NCI-H446 treated with DMSO at 0.1 percent for 48 hours (cell line): ENCODE data around the gene VPS13D.
"Not testable (repeated sequence)": the region's sequence is repeated elsewhere in the genome, so short reads cannot be mapped to it uniquely, and the experiment has no call there.

Source experiments
- DNase-seq: peaks from one replicate; lab custom pipeline; 2025; lab: John Stamatoyannopoulos, UW

Gene VPS13D

DNA sequence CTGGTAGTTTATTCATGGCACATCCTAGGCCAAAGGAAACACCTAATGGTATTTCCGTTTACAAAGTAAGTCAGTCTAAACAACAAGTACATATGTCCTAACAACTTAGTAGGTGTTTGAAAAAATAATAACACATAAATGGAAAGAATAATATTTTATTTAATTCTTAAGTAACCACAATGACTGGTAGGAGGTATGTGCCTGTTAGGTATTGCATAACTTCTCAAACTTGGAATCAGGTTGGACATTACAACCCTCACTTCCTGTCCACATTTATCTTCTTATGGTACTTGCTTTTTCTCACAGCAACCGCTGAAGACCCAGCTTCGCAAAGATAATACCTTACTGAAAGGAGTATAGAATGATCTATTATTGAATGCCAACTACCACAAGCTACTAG lies 64.2 kb downstream of the VPS13D start:
- no peak for DNase-seq

DNA sequence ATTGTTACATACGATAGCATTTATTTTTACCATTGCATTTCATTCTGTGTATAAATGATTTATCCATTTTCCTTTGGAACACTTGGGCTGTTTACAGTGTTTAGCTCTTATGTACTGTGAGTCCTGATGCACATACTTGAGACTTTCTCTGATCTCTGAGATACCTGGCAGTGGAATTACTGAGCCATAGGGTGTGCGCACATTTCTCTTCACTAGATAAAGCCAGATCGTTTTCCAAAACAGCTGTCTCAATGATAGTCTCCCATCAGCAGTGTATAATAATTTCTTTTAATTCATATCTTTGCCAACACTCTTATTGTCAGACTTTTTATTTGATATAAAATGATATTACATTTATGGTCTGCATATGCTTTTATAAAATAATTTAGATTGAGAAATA lies 66.2 kb downstream of the VPS13D start:
- no peak for DNase-seq

DNA sequence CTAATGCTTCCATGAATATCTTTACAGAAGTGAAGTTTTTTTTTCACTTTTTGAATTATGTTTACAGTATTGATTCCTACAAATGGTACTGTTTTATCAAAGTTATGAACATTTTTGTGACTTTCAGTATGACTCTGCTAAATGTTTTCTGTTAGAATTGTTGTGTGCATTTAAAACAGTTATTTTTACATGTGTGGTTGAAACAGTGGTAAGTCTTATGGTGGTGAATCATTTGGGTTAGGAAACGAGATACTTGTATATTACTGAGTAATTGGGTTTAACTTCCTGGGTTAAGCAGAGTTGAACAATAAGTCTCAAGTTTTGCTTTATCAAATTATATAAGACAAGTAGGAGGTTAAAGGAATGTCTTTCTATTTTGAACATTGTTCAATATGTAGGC lies 66.8 kb downstream of the VPS13D start:
- no peak for DNase-seq

DNA sequence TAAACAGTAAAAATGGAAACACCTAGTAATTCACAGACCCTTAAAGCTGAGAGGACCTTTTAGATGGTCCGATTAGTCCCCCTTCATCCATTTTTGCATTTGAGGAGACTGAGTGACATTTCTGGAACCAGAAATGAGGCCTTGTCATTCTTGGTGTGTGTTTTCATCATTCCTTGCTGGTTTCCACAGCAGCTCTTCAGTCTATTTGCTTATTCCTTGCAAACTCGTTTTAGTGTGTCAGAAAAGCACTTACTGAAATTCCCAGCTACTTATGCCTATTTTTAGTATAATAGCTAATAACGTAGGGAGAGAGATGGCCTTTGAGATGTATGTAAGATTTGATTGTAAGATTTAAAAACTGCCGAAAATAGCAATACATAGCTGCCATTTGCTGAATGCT lies 70.9 kb downstream of the VPS13D start:
- no peak for DNase-seq

DNA sequence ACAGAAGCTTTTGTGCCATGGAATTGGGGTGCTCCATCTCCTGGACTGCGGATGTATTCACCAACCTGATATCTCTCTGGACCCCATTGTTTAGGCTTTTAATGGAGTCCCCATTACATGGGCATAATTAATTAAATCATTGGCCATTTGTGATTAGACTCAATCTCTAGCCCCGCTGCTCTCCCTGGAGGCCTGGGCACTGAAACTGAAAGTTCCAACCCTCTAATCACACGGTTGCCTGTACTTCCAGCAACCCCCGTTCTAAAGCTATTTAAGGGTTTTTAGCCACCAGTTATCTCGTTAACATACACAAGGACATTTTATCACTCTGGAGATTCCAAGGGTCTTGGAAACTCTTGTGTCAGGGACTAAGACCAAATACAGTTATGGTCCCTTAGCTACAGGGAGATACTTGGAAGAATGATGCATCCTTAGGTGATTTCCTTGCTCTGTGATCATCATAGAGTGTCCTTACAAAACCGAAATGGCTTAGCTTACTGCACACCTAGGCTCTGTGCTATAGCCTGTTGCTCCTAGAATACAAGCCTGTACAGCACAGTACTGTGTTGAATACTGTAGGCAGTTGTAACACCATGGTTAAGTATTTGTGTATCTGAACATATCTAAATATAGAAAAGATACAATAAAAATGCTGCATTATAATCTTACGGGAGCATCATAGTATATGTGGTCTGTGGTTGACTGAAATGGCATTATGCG lies 71.8 kb downstream of the VPS13D start:
- no peak for DNase-seq

DNA sequence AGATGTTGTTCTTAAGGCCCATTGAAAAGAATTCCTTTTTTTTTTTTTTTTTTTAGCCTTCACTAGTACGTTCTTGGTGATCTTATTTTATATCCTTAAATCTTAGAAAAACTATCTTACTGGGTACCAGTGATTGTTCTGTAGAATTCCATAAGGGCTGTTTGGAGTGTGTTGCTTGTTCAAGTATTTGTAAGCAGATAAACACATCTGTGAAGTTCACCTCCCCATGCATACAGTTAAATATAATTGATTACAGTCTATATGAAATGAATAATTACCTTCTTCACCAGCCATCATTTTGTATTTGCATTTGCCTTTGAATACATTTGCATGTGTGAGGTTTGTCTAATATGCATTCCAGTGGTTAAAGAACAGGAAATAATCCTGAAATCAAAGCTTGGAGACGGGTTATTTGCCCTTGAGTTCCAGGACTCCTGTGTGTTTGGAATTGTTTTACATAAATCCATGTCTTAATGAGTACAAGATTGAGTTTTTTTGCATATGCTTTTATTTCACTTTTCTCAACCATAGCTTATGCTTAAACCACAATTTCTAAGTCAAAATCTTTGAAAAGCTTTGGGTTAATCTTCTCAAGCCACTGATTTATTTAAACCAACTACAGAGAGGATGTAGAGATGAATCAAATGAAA lies 73.1 kb downstream of the VPS13D start:
- no peak for DNase-seq

DNA sequence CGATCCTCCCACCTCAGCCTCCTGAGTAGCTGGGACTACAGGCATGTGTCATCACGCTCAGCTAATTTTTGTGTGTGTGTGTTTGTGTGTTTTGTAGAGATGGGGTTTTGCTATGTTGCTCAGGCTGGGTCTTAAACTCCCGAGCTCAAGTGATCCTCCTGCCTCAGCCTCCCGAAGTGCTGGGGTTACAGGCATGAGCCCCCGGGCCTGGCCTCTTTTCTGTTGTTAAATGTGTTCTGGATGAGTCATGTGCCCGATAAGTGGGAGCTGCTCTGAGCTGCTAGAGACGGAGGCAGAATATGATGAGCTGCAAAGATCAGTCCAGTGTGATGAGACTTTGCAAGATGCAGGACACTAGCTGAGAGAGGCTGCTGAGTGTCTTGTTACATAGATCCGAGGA lies 75.5 kb downstream of the VPS13D start:
- DNase-seq, result no peak

DNA sequence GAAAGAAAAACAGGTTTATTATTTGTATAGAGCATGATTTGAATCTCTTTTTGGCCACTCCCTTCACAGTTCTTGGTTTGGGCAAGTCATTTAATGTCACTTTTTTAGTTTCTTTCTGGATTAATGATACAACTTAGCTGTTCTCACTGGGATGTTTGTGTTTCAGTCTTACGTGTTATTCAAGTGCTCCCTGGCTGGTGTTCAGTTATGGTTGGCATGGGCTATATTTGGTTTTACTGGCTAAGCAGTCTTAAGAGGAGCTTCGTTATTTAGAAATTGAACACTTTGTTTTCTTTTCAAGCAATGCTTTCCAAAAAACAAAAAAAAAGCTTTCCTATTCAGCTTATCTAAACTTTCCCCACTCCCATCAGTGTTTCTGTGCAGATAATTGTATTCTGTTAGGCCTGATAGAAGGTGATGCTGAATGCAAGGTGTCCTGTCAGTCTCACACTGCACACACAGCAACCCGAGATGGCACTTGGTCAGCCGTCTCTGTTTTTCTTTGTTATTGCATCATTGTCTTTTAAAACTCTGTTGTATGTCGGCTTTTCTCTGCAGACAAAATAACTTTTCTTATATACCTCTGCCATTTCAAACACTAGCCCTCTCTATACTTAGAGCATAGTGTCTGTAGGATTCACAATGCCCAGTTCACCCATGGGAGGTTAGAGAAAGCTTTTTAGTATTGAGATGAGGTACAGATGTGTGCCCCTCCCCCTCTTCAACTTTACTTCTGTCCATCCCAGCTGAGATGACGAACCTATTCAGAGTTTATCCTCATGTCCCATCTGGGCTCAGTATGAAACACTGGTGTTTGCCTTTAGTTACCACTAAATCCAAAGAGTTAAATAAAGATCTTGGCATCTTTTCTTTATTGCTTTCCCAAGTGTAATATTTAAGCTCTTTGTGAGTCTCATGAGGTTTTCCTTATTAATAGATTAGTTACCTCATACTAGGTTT lies 80.2 kb downstream of the VPS13D start:
- no peak for DNase-seq

DNA sequence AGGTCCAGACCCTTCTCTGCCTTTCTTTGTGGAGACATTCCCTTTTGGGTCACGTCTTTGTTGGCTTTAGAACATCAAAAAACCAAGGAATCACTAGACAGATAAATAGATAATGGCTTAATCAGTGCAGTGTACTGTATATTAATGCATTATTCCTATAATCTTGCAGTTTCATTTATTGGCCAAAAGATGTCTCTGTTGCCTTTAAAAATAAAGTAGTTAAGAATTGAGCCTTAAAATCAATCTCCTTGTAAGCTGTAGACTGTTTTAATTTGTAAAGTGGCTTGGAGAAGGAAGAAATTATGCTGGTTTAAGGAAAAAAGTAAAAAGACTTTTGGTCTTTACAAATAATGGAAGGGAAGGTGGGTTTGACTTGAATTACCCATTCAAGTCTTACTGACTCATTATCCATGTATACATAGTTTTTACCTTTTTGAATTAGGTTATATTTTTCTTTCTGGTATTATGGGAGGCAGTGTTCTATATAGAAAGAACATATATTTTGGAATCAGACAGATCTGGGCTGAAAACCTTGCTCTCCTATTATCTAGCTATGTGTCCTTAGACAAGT lies 84.6 kb downstream of the VPS13D start:
- peak; percentile 32 for DNase-seq

DNA sequence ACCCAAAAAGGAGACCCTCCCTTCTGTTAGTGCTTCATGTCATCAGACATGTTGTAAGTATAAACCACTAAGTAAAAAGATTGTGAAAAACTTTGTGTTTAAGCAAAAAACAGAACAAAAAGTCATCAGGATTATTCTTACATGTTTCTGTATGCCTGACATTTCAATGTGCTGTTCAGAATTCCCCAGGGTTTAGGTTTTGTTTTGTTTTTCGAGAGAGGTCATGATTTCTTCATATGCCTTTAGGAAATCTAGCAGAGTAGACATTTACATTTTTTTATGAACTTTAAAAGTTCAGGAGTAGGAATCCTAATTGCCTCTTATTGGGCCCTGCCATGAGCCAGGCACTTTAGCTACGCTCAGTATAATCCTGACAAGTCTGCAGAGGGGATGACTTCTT lies 85.3 kb downstream of the VPS13D start:
- DNase-seq, result no peak

DNA sequence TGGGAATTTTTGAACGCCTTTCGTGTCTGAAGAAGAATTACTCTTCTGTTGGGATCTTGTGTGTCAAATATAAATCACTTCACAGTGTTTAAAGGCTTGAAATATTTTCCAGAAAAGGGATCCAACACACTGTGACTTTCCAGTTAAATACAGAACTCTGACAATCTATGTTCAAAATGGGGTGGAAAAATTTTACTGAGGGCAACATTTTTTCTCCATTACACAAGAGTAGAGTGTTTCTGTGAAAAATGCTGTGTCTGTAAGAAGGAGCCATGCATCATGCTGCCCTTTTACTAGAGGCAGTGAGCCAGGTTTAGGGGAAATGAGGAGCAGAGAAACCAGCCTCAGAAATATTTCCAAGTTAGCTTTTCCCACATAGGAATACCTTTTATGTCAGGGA lies 86.5 kb downstream of the VPS13D start:
- no peak for DNase-seq

DNA sequence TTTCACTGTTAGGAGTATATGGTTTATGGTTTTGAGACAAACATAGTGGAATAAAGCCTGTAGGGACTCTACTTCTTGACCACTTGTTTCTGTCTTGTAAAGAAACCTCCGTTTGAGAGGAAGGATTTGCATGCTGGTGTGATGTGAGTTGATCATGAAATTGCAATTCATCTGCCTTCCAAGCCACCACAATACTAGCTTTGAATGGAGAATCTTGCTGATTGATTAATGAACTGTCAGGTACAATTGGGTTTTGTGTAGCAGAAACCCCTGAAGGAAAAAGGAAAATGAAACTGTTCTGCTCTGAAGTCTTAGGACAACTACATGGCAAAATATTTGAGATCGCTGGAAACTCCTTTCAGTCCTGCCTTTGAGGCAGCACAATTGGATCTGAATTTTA lies 90.7 kb downstream of the VPS13D start:
- no peak for DNase-seq

DNA sequence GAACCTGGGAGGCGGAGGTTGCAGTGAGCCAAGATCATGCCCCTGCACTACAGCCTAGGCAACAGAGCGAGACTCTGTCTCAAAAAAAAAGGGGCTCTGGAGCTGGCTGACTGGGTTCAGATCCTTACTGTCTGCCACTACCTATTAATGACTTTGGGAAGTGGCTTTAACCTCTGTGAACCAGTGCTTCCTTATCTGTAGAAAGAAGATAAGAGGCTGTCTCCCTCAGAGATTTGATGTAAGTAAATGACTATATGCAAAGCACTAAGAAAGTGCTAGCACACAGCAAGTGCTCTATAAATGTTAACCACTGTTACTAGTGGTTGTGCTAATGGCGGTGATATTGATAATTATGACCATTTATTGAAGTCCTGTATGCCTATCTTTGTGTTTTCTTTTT lies 94.6 kb downstream of the VPS13D start:
- DNase-seq, result no peak

DNA sequence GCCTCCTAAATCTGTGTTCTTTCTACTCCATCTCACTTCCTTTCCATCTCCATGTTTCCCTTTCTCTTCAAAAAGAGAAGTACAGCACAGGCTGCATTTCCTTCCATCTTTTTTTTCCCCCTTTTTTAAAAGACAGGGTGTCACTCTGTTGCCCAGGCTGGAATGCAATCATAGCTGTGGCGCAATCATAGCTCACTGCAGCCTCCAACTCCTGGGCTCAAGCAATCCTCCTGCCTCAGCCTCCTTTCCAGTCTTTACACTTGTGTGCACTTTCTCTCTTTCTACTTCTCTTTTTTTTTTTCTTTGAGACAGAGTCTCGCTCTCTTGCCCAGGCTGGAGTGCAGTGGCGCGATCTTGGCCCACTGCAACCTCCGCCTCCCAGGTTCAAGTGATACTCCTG lies 95.1 kb downstream of the VPS13D start:
- DNase-seq, result not testable (repeated sequence)

DNA sequence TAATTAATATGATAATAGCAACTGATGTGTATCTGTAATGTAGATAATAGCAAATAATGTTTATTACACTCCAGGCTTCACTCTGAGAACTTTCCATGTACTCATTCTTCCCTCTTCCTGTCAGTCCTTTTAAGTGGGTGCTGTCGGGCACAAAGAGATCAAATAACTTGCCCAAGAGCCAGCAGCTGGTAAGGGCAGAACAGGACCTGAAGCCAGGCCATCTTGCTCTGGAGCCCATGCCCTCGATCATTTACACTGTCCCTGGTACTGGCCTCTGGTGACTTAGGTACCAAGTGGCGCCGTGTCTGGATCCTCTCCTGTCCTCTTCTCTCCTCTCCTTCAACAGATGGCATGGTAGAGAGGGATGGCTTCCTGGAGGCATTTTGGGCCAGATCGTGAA lies 97.2 kb downstream of the VPS13D start:
- no peak for DNase-seq

DNA sequence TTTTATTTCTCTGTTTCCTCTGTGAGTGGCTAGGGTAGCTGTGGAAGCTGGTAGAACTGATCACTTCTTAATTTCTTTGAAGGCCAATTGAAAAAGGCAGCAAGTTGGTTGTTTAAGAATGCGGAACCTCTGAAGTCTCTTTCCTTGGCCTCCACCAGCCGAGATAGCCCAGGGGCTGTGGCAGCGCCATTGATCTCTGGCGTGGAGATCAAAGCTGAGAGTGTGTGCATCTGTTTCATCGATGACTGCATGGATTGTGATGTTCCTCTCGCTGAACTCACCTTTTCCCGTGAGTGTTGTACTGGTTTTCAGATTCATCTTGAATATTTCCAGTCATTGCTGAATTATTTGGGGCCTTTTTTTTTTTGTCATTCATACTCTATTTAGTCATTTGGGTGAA lies 97.7 kb downstream of the VPS13D start:
- DNase-seq, result no peak

DNA sequence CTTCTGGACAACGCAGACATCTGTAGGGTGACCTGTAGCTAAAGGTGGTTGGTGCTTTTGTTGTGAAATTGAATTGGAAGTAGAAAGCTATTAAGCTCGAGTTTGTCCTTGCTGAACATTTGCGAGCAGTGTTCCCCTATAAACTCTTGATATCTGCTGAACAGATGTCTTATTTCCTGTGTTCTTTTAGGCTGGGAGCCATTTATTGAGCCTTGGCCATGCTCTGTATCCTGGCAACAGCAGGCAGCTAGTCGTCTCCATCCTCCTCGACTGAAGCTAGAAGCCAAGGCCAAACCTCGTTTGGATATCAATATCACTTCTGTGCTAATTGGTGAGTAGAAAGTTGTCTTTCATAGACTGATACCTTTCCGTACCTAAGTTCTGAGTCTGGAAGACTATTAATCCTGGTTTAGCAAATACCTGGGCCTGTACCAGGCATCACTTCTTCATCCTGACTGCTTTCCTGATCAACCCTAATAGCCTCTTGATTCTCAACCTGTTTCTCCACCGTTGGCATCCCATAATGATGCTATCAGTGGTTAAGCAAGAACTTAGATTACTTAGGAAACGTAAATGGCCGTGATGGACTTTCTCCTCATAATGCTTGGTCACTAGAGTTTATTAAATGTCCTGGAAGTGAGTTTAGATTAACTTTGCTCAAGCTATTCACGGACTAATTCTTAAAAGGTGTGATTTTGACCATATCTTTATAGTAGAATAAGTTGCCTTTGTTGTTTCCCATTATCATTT lies 103.4 kb downstream of the VPS13D start:
- DNase-seq, result no peak

DNA sequence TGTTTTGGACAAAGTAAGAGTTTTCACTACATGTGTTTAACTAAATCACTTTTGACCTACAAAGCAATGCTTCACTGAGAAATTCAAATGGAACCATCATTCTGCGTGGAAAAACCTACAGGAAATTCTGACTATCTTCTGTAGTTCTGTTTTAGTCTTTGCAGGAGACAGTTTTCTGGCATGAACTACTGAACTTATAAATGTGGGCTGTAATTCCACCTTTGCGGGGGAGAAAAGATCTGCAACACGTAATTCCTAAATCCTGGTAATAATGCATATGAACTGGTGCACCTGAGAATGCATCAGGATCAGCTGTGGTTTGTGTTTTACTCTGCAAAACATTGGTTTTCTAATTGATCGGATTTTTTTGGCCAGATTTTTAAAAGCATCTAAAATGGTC lies 106.0 kb downstream of the VPS13D start:
- DNase-seq, result no peak

DNA sequence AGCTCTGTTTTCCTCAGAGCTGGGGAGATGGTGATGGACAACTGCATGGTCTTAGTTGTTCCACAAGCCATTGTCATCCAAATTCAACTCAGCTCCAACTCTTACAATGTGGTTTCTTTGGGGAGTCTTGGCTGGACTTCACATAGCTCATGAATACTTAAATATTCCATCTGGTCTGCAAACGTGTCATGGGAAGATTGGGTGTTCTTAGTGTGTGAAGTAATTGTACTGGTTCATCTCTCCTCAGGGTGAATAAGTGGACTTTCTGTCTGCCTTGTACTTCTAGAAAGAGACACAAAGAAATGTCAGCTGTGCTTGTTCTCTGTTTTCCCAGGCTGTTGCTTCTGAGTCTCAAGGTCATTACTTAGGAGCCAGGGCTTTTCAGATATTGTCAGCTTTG lies 106.6 kb downstream of the VPS13D start:
- DNase-seq, result no peak

DNA sequence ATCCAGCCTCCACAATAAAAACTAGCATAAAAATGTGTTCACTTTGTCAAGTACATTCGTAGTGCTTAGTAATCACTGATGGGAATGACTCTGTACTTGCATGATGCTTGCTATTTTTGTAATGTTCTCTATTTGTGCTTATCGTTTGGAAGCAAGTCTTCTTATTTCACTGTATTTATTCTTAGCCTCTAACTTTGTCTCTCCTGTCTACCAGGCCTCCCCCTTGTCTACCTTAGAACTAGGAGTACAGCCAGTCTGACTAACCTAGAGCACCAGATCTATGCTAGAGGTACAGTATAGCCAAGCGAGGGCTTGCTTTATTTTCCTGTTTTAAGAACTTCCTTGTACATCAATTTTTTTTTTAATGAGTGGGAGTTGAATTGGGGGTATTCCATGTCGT lies 108.2 kb downstream of the VPS13D start:
- no peak for DNase-seq

DNA sequence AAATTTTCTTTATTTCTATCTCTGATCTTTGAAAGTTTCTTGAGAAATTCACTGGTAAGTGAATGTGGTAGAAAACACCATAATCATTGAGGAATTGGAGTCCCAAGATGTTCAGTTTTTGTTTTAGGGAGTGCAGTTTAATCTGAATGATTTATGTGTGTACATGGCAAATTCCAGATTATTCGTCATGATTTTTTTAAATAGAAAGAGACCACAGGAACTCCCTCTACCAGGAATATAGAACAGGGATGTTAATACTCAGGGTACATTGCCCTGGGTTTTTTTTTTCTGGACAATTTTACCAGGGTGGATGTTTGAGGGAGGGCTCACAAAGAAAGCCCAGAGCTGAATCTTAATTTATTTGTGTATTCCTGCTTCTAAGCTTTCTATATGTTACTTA lies 109.0 kb downstream of the VPS13D start:
- DNase-seq, result no peak

DNA sequence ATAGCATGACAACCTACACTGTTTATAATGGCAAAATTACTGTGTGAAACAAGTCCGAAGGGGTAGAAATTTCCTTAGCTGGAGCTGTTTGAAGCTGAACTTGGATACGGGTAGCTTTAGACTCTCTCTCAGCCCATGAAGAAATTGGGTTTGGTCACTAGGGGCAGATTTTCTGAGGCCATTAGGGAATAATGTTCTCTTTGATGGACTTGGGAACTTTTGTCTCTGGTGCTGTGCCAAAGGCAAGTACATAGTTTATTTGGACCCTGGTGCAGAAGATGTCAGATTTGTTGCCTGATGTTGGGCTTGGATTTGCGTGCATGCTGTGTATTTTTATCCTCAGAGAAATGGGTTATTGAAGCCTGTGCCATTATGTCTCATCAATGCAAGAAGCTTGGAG lies 109.6 kb downstream of the VPS13D start:
- DNase-seq, result no peak
